Endodermal cell (in vitro differentiated cells): ENCODE measurements around the gene PHTF1. TPM values are rescaled to one million over a fixed set of nuclear protein-coding genes. Genes with fewer than 3 reads are reported as not detected.

Experiments used
- DNase-seq: peaks from one replicate; pipeline ENCODE4 v3.0.0-alpha.2; 2017
- H3K27ac ChIP-seq: 2 replicates; pipeline ENCODE4 v1.5.1; 2013; ENCODE audit warnings: mild to moderate bottlenecking, low read depth, low read length, moderate library complexity
- H3K27me3 ChIP-seq: 2 replicates; pipeline ENCODE4 v1.6.1; 2013; ENCODE audit warnings: mild to moderate bottlenecking, low read length, moderate library complexity; ENCODE audit not compliant: insufficient read depth, control insufficient read depth, poor library complexity, severe bottlenecking
- H3K36me3 ChIP-seq: 2 replicates; pipeline ENCODE4 v1.7.0; 2013; ENCODE audit warnings: mild to moderate bottlenecking, low read length, moderate library complexity; ENCODE audit not compliant: control insufficient read depth, insufficient read depth
- H3K4me1 ChIP-seq: one replicate; pipeline ENCODE4 v1.7.0; 2013; ENCODE audit warnings: low read length; ENCODE audit not compliant: control insufficient read depth, insufficient read depth
- H3K4me3 ChIP-seq: 2 replicates; pipeline ENCODE4 v1.5.1; 2013; ENCODE audit warnings: mild to moderate bottlenecking, low read length, moderate library complexity
- H3K9ac ChIP-seq: 2 replicates; pipeline ENCODE4 v1.6.1; 2013; ENCODE audit warnings: mild to moderate bottlenecking, low read length, moderate library complexity; ENCODE audit not compliant: poor library complexity, severe bottlenecking; ENCODE audit errors: extremely low read depth
- H3K9me3 ChIP-seq: 2 replicates; pipeline ENCODE4 v1.6.1; 2013; ENCODE audit warnings: mild to moderate bottlenecking, low read length, moderate library complexity; ENCODE audit not compliant: control insufficient read depth
- H3K27ac Mint-ChIP-seq: 2 replicates; pipeline ENCODE4 v1.8.0; 2020; ENCODE audit warnings: mixed read lengths
- H3K27me3 Mint-ChIP-seq: 2 replicates; pipeline ENCODE4 v1.8.0; 2021; ENCODE audit warnings: mild to moderate bottlenecking, mixed read lengths; ENCODE audit not compliant: insufficient read depth
- H3K36me3 Mint-ChIP-seq: 2 replicates; pipeline ENCODE4 v1.8.0; 2020; ENCODE audit warnings: low read depth, mixed read lengths
- H3K4me1 Mint-ChIP-seq: 2 replicates; pipeline ENCODE4 v1.8.0; 2020; ENCODE audit warnings: mixed read lengths
- H3K4me3 Mint-ChIP-seq: 2 replicates; pipeline ENCODE4 v1.8.0; 2020; ENCODE audit warnings: mild to moderate bottlenecking, moderate library complexity, mixed read lengths
- H3K9me3 Mint-ChIP-seq: 2 replicates; pipeline ENCODE4 v1.8.0; 2020; ENCODE audit warnings: mild to moderate bottlenecking, mixed read lengths
- CTCF ChIP-seq: fragments of 200-600 bp; sonication (generic); conservative IDR thresholded peaks from 2 replicates; pipeline ENCODE4 v1.5.0; 2021; ENCODE audit warnings: antibody characterized with exemption, mild to moderate bottlenecking
- WGBS, 2 experiments: methylation state at CpG; one replicate each; pipeline versions ENCODE4 v1.1.5 to v1.1.7; 2013; ENCODE audit warnings: missing lambda C conversion rate in 2 of 2, mixed read lengths in 1 of 2; ENCODE audit not compliant: insufficient coverage in 1 of 2, insufficient read length in 1 of 2; 5-methylcytosine and 5-hydroxymethylcytosine counted together
- total RNA-seq, 2 donors: library from RNA; stranded (reverse); fragmentation: NEBNext Ultra II Directional in 1 of 2; extraction: Animal tissue kit (Norgen Biotek cat#: 25700) in 1 of 2; gene quantifications; 2 replicates in 1 of 2; 3 replicates in 1 of 2; pipeline ENCODE4 v1.2.1, GENCODE V29; 2021

Gene PHTF1
- total RNA-seq, 2 donors from 2014 or later: 43.8 to 56.5 TPM

GRCh38 chr1:113747376-113747775 is 11.9 kb downstream of the PHTF1 start:
- Histone ChIP-seq H3K27ac (no peak overlapping the region), H3K36me3 (peaks cover 61% of the 10 kb centered on the region), H3K9ac (no peak overlapping the region), H3K9me3 (peaks cover 30% of the 10 kb centered on the region), H3K4me3 (no peak overlapping the region), H3K4me1 (no peaks in the 10 kb centered on the region), H3K27me3 (no peaks in the 10 kb centered on the region)
- TF ChIP-seq CTCF: no peak
- Mint-ChIP-seq H3K4me1 (no peaks in the 10 kb centered on the region), H3K4me3 (no peak overlapping the region), H3K36me3 (peaks cover 62% of the 10 kb centered on the region), H3K9me3 (peaks cover 24% of the 10 kb centered on the region), H3K27me3 (no peaks in the 10 kb centered on the region), H3K27ac (no peak overlapping the region)
- WGBS, 2 experiments: 86 to 100% methylated on average over 1 of the region's 1 CpG
- DNase-seq: no peak

- no peaks in the 10 kb centered on the region for H3K4me1 ChIP-seq
- Mint-ChIP-seq H3K4me1 (no peaks in the 10 kb centered on the region), H3K27me3 (no peaks in the 10 kb centered on the region), H3K4me3 (no peak overlapping the region), H3K9me3 (peaks cover 24% of the 10 kb centered on the region), H3K36me3 (peaks cover 54% of the 10 kb centered on the region), H3K27ac (no peak overlapping the region)
- peak; percentile 51 for DNase-seq
- no peak overlapping the region for H3K9ac ChIP-seq
- H3K27ac ChIP-seq: no peak overlapping the region
- H3K27me3 ChIP-seq: no peaks in the 10 kb centered on the region
- TF ChIP-seq CTCF: no peak
- peaks cover 26% of the 10 kb centered on the region for H3K9me3 ChIP-seq
- no peak overlapping the region for H3K4me3 ChIP-seq
- WGBS, 2 experiments: 84% methylated on average over 3 of the region's 3 CpGs; no CpG with 5 or more reads in 1 of the 2 experiments
- H3K36me3 ChIP-seq: peaks cover 51% of the 10 kb centered on the region
Observed at GRCh38 chr1:113745425-113745824, 13.9 kb downstream of the PHTF1 start.

- Histone ChIP-seq H3K4me3 (no peak overlapping the region), H3K9me3 (peaks cover 26% of the 10 kb centered on the region), H3K27ac (no peak overlapping the region), H3K9ac (no peak overlapping the region), H3K27me3 (no peaks in the 10 kb centered on the region), H3K4me1 (no peaks in the 10 kb centered on the region), H3K36me3 (peaks cover 44% of the 10 kb centered on the region)
- WGBS, 2 experiments: 100% methylated on average over 1 of the region's 1 CpG
- no peak overlapping the region for H3K4me3 Mint-ChIP-seq
- no peak for DNase-seq
- no peak overlapping the region for H3K27ac Mint-ChIP-seq
- no peaks in the 10 kb centered on the region for H3K4me1 Mint-ChIP-seq
- peaks cover 24% of the 10 kb centered on the region for H3K9me3 Mint-ChIP-seq
- peaks cover 44% of the 10 kb centered on the region for H3K36me3 Mint-ChIP-seq
- TF ChIP-seq CTCF: no peak
- no peaks in the 10 kb centered on the region for H3K27me3 Mint-ChIP-seq
Observed at GRCh38 chr1:113744114-113744513, 15.2 kb downstream of the PHTF1 start.
